HepG2 (cell line): Measurements from ENCODE around the gene FBXW4. TPM values are rescaled to one million over a fixed set of nuclear protein-coding genes. Genes with fewer than 3 reads are reported as not detected.

ENCODE experiments used
- ARID5B ChIP-seq: IDR thresholded peaks from 2 replicates; pipeline ENCODE4 v1.4.0; 2020; ENCODE audit warnings: mild to moderate bottlenecking, missing genetic modification reagents
- CBX1 ChIP-seq: IDR thresholded peaks from one replicate; pipeline ENCODE4 v1.6.1; 2016; ENCODE audit warnings: antibody characterized with exemption, low read depth
- FOXP4 ChIP-seq: sonication (generic); formaldehyde crosslinking; IDR thresholded peaks from 2 replicates; pipeline ENCODE4 v1.4.0; 2020; ENCODE audit warnings: missing genetic modification reagents
- GTF3A ChIP-seq: sonication (generic); formaldehyde crosslinking; conservative IDR thresholded peaks from 2 replicates; pipeline ENCODE4 v1.4.0; 2020; ENCODE audit warnings: mild to moderate bottlenecking, missing genetic modification reagents
- HOMEZ ChIP-seq: IDR thresholded peaks from 2 replicates; pipeline ENCODE4 v1.6.1; 2016; ENCODE audit warnings: low read depth
- HOXA3 ChIP-seq: sonication (generic); formaldehyde crosslinking; IDR thresholded peaks from 2 replicates; pipeline ENCODE4 v1.5.0; 2020; ENCODE audit warnings: missing genetic modification reagents
- HOXA7 ChIP-seq: sonication (generic); formaldehyde crosslinking; IDR thresholded peaks from 2 replicates; pipeline ENCODE4 v1.8.1; 2022; ENCODE audit warnings: mild to moderate bottlenecking, missing genetic modification reagents, moderate library complexity
- NFE2L1 ChIP-seq: sonication (generic); formaldehyde crosslinking; IDR thresholded peaks from 2 replicates; pipeline ENCODE4 v1.4.0; 2020; ENCODE audit warnings: missing genetic modification reagents, mild to moderate bottlenecking, borderline replicate concordance
- NR2F2 ChIP-seq: IDR thresholded peaks from 2 replicates; pipeline ENCODE4 v1.6.1; 2012; ENCODE audit warnings: low read depth, inconsistent platforms, borderline replicate concordance
- NR3C1 ChIP-seq: sonication (generic); formaldehyde crosslinking; IDR thresholded peaks from 2 replicates; pipeline ENCODE4 v1.4.0; 2020; ENCODE audit warnings: missing genetic modification reagents
- POLR2AphosphoS5 ChIP-seq: IDR thresholded peaks from 2 replicates; pipeline ENCODE4 v1.6.1; 2012; ENCODE audit warnings: low read depth, low read length
- RFX1 ChIP-seq: fragments of 450-650 bp; IDR thresholded peaks from 2 replicates; pipeline ENCODE4 v1.6.1; 2017
- SKI ChIP-seq: fragments of 450-650 bp; IDR thresholded peaks from one replicate; pipeline ENCODE4 v1.6.1; 2018; ENCODE audit warnings: mild to moderate bottlenecking; ENCODE audit not compliant: partially characterized antibody
- SMC3 ChIP-seq: IDR thresholded peaks from 2 replicates; pipeline ENCODE4 v1.6.1; 2011; ENCODE audit warnings: low read length, improper control_type of control experiment
- SP5 ChIP-seq: IDR thresholded peaks from 2 replicates; pipeline ENCODE4 v1.6.1; 2016; ENCODE audit warnings: low read depth, borderline replicate concordance
- YEATS4 ChIP-seq: sonication (generic); formaldehyde crosslinking; IDR thresholded peaks from 2 replicates; pipeline ENCODE4 v1.4.0; 2020; ENCODE audit warnings: missing genetic modification reagents, borderline replicate concordance
- ZMYM4 ChIP-seq: sonication (generic); formaldehyde crosslinking; IDR thresholded peaks from 2 replicates; pipeline ENCODE4 v1.8.1; 2023; ENCODE audit warnings: mild to moderate bottlenecking, missing genetic modification reagents
- ZNF143 ChIP-seq: sonication (generic); formaldehyde crosslinking; IDR thresholded peaks from 2 replicates; pipeline ENCODE4 v1.4.0; 2020; ENCODE audit warnings: missing genetic modification reagents
- ZNF232 ChIP-seq: sonication (generic); formaldehyde crosslinking; IDR thresholded peaks from 2 replicates; pipeline ENCODE4 v1.4.0; 2020; ENCODE audit warnings: missing genetic modification reagents, borderline replicate concordance
- ZNF512 ChIP-seq: sonication (generic); formaldehyde crosslinking; IDR thresholded peaks from 2 replicates; pipeline ENCODE4 v1.4.0; 2020; ENCODE audit warnings: mild to moderate bottlenecking, missing genetic modification reagents
- ZSCAN29 ChIP-seq: sonication (generic); formaldehyde crosslinking; conservative IDR thresholded peaks from 2 replicates; pipeline ENCODE4 v1.4.0; 2020; ENCODE audit warnings: mild to moderate bottlenecking, missing genetic modification reagents
- polyA plus RNA-seq, 8 experiments: library from polyadenylated mRNA; depleted of rRNA in 3 of 8; stranded (reverse) in 7 of 8; unstranded in 1 of 8; fragments of >200 nt; fragmentation: Illumina TruSeq in 4 of 8; extraction: Trizol in 4 of 8; gene quantifications; 2 replicates each; pipeline versions ENCODE4 v1.2.1 to v1.2.3, GENCODE V29; 2011 to 2016; ENCODE audit warnings: low read depth in 4 of 8, missing spikeins in 1 of 8, mixed read lengths in 1 of 8; ENCODE audit not compliant: insufficient read depth in 1 of 8
- total RNA-seq, 5 experiments: library from RNA; depleted of rRNA; stranded (reverse); fragments of >200 nt; fragmentation: Illumina TruSeq; extraction: Trizol; gene quantifications; 2 replicates each; pipeline ENCODE4 v1.2.3, GENCODE V29; 2016; ENCODE audit warnings: low read depth in 1 of 5
- TF ChIP-seq, protein P1 (sequence below): sonication (generic); formaldehyde crosslinking; IDR thresholded peaks from 2 replicates; pipeline ENCODE4 v1.8.0; 2022; ENCODE audit warnings: missing genetic modification reagents, low read depth, mild to moderate bottlenecking, borderline replicate concordance

FBXW4 gene
- total and polyA plus RNA-seq, 2 of the 13 experiments (the other 11 are each of a cell fraction or from before 2014, with no cell fraction given), result 23.5 to 33.7 TPM

GRCh38 chr10:101694674-101695403 is at the start of gene FBXW4 (continued):
- TF ChIP-seq HOXA7 (CRISPR knock-in tag), result no peak
- TF ChIP-seq NFE2L1 (CRISPR knock-in tag), result no peak
- TF ChIP-seq ARID5B (CRISPR knock-in tag), result 0 out of 2 replicates have a peak, but pooled peaks have one; percentile 36
- TF ChIP-seq ZNF143 (CRISPR knock-in tag), result no peak; the same call in 1 of the 2 replicates
- no peak for TF ChIP-seq GTF3A (CRISPR knock-in tag)
- TF ChIP-seq ZSCAN29 (CRISPR knock-in tag), result no peak
- TF ChIP-seq YEATS4 (CRISPR knock-in tag), result no peak
- TF ChIP-seq NR2F2, result no peak
- no peak for TF ChIP-seq ZNF232 (CRISPR knock-in tag)
- no peak for TF ChIP-seq NR3C1 (CRISPR knock-in tag)
- TF ChIP-seq SP5, result peak; percentile 29; the same call in 1 of the 2 replicates
- TF ChIP-seq HOXA3 (CRISPR knock-in tag), result peak; percentile 80
- no peak for TF ChIP-seq RFX1
- TF ChIP-seq HOMEZ (CRISPR knock-in tag), result no peak
- TF ChIP-seq FOXP4 (CRISPR knock-in tag), result no peak
- TF ChIP-seq, protein P1, sequence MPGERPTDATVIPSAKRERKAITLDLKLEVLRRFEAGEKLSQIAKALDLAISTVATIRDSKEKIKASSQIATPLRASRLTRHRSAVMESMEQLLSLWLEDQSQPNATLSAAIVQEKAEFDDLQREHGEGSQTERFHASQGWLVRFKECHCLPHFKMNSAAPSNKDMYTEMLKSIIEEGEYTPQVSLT (CRISPR knock-in tag), result no peak
- no peak for TF ChIP-seq ZMYM4 (CRISPR knock-in tag)
- no peak for TF ChIP-seq SMC3
- TF ChIP-seq POLR2AphosphoS5, result peak; percentile 56; the same call in 1 of the 2 replicates
- TF ChIP-seq CBX1, result no peak
- TF ChIP-seq ZNF512 (CRISPR knock-in tag), result no peak
- peak; percentile 30 for TF ChIP-seq SKI
